H1 (cell line): Measurements from ENCODE around the gene TPST2. TPM values are rescaled to one million over a fixed set of nuclear protein-coding genes. Genes with fewer than 3 reads are reported as not detected.
"Not testable (repeated sequence)": the region's sequence is repeated elsewhere in the genome, so short reads cannot be mapped to it uniquely, and the experiment has no call there.

Experiments
- CTCF ChIA-PET: fragments of 300-600 bp; sonication (Branson Sonifier 250); formaldehyde crosslinking; loops from one replicate; lab custom pipeline; 2021; ENCODE audit not compliant: partially characterized antibody; lab: Charles Lee
- POLR2A ChIA-PET: fragments of 300-600 bp; sonication (Branson Sonifier 250); formaldehyde crosslinking; loops from one replicate; lab custom pipeline; 2021; ENCODE audit warnings: inconsistent platforms; ENCODE audit not compliant: partially characterized antibody; lab: Charles Lee
- DNase-seq, 2 experiments: peaks; one replicate each; pipeline versions ENCODE4 v3.0.0 to v3.0.0-alpha.2; 2010 to 2022; ENCODE audit warnings: low spot score in 2 of 2, low read depth in 1 of 2, mixed read lengths in 1 of 2
- FAIRE-seq: peaks from 2 replicates; lab custom pipeline; 2011; peaks lifted over from hg19 to GRCh38; lab: Jason Lieb, UNC
- H2AFZ ChIP-seq: 2 replicates; pipeline ENCODE4 v1.8.1; 2012; ENCODE audit warnings: low read length, inconsistent platforms
- H2AK5ac ChIP-seq: 2 replicates; pipeline ENCODE4 v1.6.1; 2013; ENCODE audit warnings: low read depth, low read length
- H2BK120ac ChIP-seq: replicated peaks from 2 replicates; pipeline ENCODE3; 2013; ENCODE audit warnings: low read depth, low read length, inconsistent platforms
- H2BK12ac ChIP-seq: 2 replicates; pipeline ENCODE4 v1.6.1; 2013; ENCODE audit warnings: low read depth, low read length
- H2BK15ac ChIP-seq: 2 replicates; pipeline ENCODE4 v1.6.1; 2013; ENCODE audit warnings: low read length
- H2BK20ac ChIP-seq: 2 replicates; pipeline ENCODE4 v1.6.1; 2013; ENCODE audit warnings: low read length
- H2BK5ac ChIP-seq: 2 replicates; pipeline ENCODE4 v1.6.1; 2013; ENCODE audit warnings: low read depth, low read length
- H3K14ac ChIP-seq: 2 replicates; pipeline ENCODE4 v1.6.1; 2013; ENCODE audit warnings: inconsistent platforms; ENCODE audit not compliant: insufficient read length
- H3K18ac ChIP-seq: 2 replicates; pipeline ENCODE4 v1.6.1; 2013; ENCODE audit warnings: low read length; ENCODE audit errors: extremely low read depth
- H3K23ac ChIP-seq: 2 replicates; pipeline ENCODE4 v1.6.1; 2013; ENCODE audit warnings: inconsistent platforms; ENCODE audit not compliant: insufficient read length
- H3K23me2 ChIP-seq: 2 replicates; pipeline ENCODE4 v1.6.1; 2013; ENCODE audit warnings: low read depth, low read length
- H3K27ac ChIP-seq: 2 replicates; pipeline ENCODE4 v1.6.1; 2011; ENCODE audit warnings: low read depth, low read length, inconsistent platforms
- H3K27me3 ChIP-seq, 4 experiments: replicated peaks in 1 of 4; 1 replicate in 1 of 4; 2 replicates in 3 of 4; pipeline versions ENCODE4 v1.6.1 to v1.8.1; 2011 to 2013; ENCODE audit warnings: low read length in 3 of 4, mild to moderate bottlenecking in 3 of 4, inconsistent platforms in 2 of 4, mixed read lengths in 2 of 4, moderate library complexity in 1 of 4; ENCODE audit not compliant: control insufficient read depth in 3 of 4, insufficient read depth in 3 of 4; ENCODE audit errors: extremely low read depth in 1 of 4
- H3K36me3 ChIP-seq, 4 experiments: 2 replicates each; pipeline versions ENCODE4 v1.6.1 to v1.8.1; 2011 to 2013; ENCODE audit warnings: mild to moderate bottlenecking in 4 of 4, low read length in 3 of 4, moderate library complexity in 2 of 4, control low read depth in 1 of 4, inconsistent platforms in 1 of 4; ENCODE audit not compliant: insufficient read depth in 4 of 4, control insufficient read depth in 2 of 4
- H3K4ac ChIP-seq: replicated peaks from 2 replicates; pipeline ENCODE3; 2013; ENCODE audit warnings: low read length, low read depth, mixed read lengths, inconsistent platforms; ENCODE audit not compliant: insufficient read length
- H3K4me1 ChIP-seq, 4 experiments: replicated peaks in 1 of 4; 1 replicate in 1 of 4; 2 replicates in 3 of 4; pipeline versions ENCODE4 v1.6.1 to v1.8.1; 2011 to 2013; ENCODE audit warnings: low read length in 3 of 4, inconsistent platforms in 2 of 4, mixed read lengths in 1 of 4; ENCODE audit not compliant: insufficient read depth in 4 of 4, control insufficient read depth in 3 of 4
- H3K4me2 ChIP-seq, 2 experiments: 2 replicates each; pipeline versions ENCODE4 v1.6.1 to v1.8.1; 2011 to 2013; ENCODE audit warnings: low read depth in 2 of 2, low read length in 2 of 2, control low read depth in 1 of 2, inconsistent platforms in 1 of 2, mild to moderate bottlenecking in 1 of 2; ENCODE audit not compliant: insufficient read depth in 1 of 2
- H3K4me3 ChIP-seq, 4 experiments: fragments of 200-600, 300-600 bp in 1 of 4; sonication (generic), shearing (Covaris generic), sonication (Bioruptor Twin) in 1 of 4; 2 replicates each; pipeline versions ENCODE4 v1.5.1 to v1.8.1; 2011 to 2016; ENCODE audit warnings: low read length in 4 of 4, low read depth in 3 of 4, control low read depth in 2 of 4, inconsistent platforms in 2 of 4, mild to moderate bottlenecking in 2 of 4, mixed read lengths in 1 of 4, moderate library complexity in 1 of 4; ENCODE audit not compliant: insufficient read depth in 2 of 4; ENCODE audit errors: extremely low read depth in 1 of 4
- H3K56ac ChIP-seq: replicated peaks from 2 replicates; pipeline ENCODE3; 2013; ENCODE audit warnings: low read depth, mild to moderate bottlenecking, mixed read lengths, low read length, inconsistent platforms; ENCODE audit not compliant: insufficient read length
- H3K79me1 ChIP-seq: 2 replicates; pipeline ENCODE4 v1.6.1; 2013; ENCODE audit warnings: low read depth, low read length, control low read depth
- H3K79me2 ChIP-seq, 2 experiments: 2 replicates each; pipeline versions ENCODE4 v1.6.1 to v1.8.1; 2012 to 2013; ENCODE audit warnings: low read length in 2 of 2, mild to moderate bottlenecking in 2 of 2, inconsistent platforms in 1 of 2; ENCODE audit not compliant: insufficient read depth in 2 of 2, control insufficient read depth in 1 of 2
- H3K9ac ChIP-seq, 4 experiments: replicated peaks in 1 of 4; 1 replicate in 1 of 4; 2 replicates in 3 of 4; pipeline versions ENCODE4 v1.6.1 to v1.8.1; 2011 to 2013; ENCODE audit warnings: low read depth in 3 of 4, low read length in 3 of 4, control low read depth in 2 of 4, mild to moderate bottlenecking in 2 of 4, moderate library complexity in 2 of 4, inconsistent platforms in 1 of 4; ENCODE audit errors: extremely low read depth in 1 of 4
- H3K9me3 ChIP-seq, 2 experiments: 2 replicates each; pipeline versions ENCODE4 v1.6.1 to v1.8.1; 2012 to 2013; ENCODE audit warnings: mild to moderate bottlenecking in 2 of 2, moderate library complexity in 2 of 2, control low read depth in 1 of 2, inconsistent platforms in 1 of 2, low read depth in 1 of 2, low read length in 1 of 2, mixed read lengths in 1 of 2; ENCODE audit not compliant: insufficient read depth in 2 of 2
- H4K20me1 ChIP-seq, 2 experiments: replicated peaks in 1 of 2; 2 replicates each; pipeline versions ENCODE3 to v1.8.1; 2011 to 2013; ENCODE audit warnings: inconsistent platforms in 2 of 2, low read length in 2 of 2, mild to moderate bottlenecking in 1 of 2; ENCODE audit not compliant: insufficient read depth in 2 of 2, control insufficient read depth in 1 of 2
- H4K5ac ChIP-seq: 2 replicates; pipeline ENCODE4 v1.6.1; 2013; ENCODE audit warnings: low read length, low read depth, mixed read lengths, inconsistent platforms; ENCODE audit not compliant: insufficient read length
- H4K8ac ChIP-seq: 2 replicates; pipeline ENCODE4 v1.8.0; 2013; ENCODE audit warnings: mild to moderate bottlenecking, moderate library complexity, low read length, inconsistent platforms; ENCODE audit not compliant: insufficient read depth; ENCODE audit errors: extremely low read depth
- H4K91ac ChIP-seq: replicated peaks from 2 replicates; pipeline ENCODE3; 2013; ENCODE audit warnings: low read length, mixed read lengths, inconsistent platforms; ENCODE audit not compliant: insufficient read length
- WGBS, 2 experiments: shearing (Covaris generic) in 1 of 2; methylation state at CpG; one replicate each; pipeline versions ENCODE4 v1.1.6 to v1.1.7; 2013 to 2015; ENCODE audit warnings: low lambda C conversion rate in 2 of 2, mixed read lengths in 2 of 2, inconsistent platforms in 1 of 2, low coverage in 1 of 2, missing lambda C conversion rate in 1 of 2; ENCODE audit not compliant: insufficient replicate concordance in 2 of 2, insufficient coverage in 1 of 2, insufficient read length in 1 of 2; ENCODE audit errors: extremely low coverage in 1 of 2, missing lambda C conversion rate in 1 of 2; 5-methylcytosine and 5-hydroxymethylcytosine counted together
- polyA plus RNA-seq, 7 experiments: library from polyadenylated mRNA; depleted of rRNA in 3 of 7; stranded (reverse) in 5 of 7; unstranded in 2 of 7; fragments of >200 nt in 5 of 7; fragments of 200-250 nt in 2 of 7; gene quantifications; 1 replicate in 5 of 7; 2 replicates in 1 of 7; 4 replicates in 1 of 7; pipeline versions ENCODE4 v1.2.1 to v1.2.3, GENCODE V29; 2011 to 2013; ENCODE audit warnings: missing spikeins in 2 of 7, mixed read lengths in 2 of 7
- total RNA-seq: library from RNA; stranded (reverse); fragmentation: NEBNext Ultra II Directional; extraction: Animal tissue kit (Norgen Biotek cat#: 25700); gene quantifications from 2 replicates; pipeline ENCODE4 v1.2.1, GENCODE V29; 2021

The TPST2 gene
- total and polyA plus RNA-seq, 2 of the 8 experiments (the other 6 are each of a cell fraction or from before 2014, with no cell fraction given) = 58.8 to 143 TPM

DNA sequence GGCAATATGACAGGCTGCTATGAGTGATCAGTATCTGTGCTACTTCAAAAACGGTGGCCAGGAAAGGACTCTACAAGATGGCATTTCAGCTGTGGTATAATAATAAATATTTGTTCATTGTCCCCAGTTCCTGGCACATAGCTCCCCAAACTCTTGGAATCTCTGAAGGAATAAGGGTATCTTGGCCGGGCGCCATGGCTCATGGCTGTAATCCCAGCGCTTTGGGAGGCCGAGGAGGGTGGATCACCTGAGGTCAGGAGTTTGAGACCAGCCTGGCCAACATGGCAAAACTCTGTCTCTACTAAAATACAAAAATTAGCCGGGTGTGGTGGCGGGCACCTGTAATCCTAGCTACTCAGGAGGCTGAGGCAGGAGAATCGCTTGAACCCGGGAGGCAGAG is 61.4 kb downstream of the TPST2 start:
- not testable (repeated sequence) for H3K14ac ChIP-seq, H3K79me2 ChIP-seq, H3K27ac ChIP-seq, FAIRE-seq, H2BK5ac ChIP-seq, H3K4me3 ChIP-seq, H3K4me1 ChIP-seq, H3K18ac ChIP-seq, H4K91ac ChIP-seq, H4K8ac ChIP-seq, DNase-seq, H3K79me1 ChIP-seq, H3K4ac ChIP-seq, H3K9me3 ChIP-seq, H3K23me2 ChIP-seq, H3K23ac ChIP-seq, H3K4me2 ChIP-seq, H2BK15ac ChIP-seq, H2BK120ac ChIP-seq, H3K9ac ChIP-seq, H4K5ac ChIP-seq, H3K27me3 ChIP-seq, H3K56ac ChIP-seq, H2BK20ac ChIP-seq, H2AK5ac ChIP-seq, H2BK12ac ChIP-seq, H4K20me1 ChIP-seq, H2AFZ ChIP-seq
- H3K36me3 ChIP-seq = peaks cover 6 to 66% (median 43%) of the 10 kb centered on the region in 4 experiments; a peak in 6 of 8 replicates
- ChIA-PET CTCF (interaction anchor here (1.3 kb wide), 1 partner anchor 26 kb away, joined by 3 read pairs; no protein-coding TSS in a partner anchor), POLR2A (interaction anchor here (1.2 to 1.3 kb wide), 2 partner anchors 17 to 25 kb away, joined by 3 read pairs; no protein-coding TSS in a partner anchor)
- WGBS, 2 experiments = 92% methylated on average over 9 of the region's 9 CpGs; no CpG with 5 or more reads in 1 of the 2 experiments
